ENCODE results near the gene PPP1R15B. TPM values are rescaled to one million over a fixed set of nuclear protein-coding genes. Genes with fewer than 3 reads are reported as not detected.

Gene PPP1R15B
- 53.3 and 56.1 TPM in 2 replicates for total RNA-seq

DNA sequence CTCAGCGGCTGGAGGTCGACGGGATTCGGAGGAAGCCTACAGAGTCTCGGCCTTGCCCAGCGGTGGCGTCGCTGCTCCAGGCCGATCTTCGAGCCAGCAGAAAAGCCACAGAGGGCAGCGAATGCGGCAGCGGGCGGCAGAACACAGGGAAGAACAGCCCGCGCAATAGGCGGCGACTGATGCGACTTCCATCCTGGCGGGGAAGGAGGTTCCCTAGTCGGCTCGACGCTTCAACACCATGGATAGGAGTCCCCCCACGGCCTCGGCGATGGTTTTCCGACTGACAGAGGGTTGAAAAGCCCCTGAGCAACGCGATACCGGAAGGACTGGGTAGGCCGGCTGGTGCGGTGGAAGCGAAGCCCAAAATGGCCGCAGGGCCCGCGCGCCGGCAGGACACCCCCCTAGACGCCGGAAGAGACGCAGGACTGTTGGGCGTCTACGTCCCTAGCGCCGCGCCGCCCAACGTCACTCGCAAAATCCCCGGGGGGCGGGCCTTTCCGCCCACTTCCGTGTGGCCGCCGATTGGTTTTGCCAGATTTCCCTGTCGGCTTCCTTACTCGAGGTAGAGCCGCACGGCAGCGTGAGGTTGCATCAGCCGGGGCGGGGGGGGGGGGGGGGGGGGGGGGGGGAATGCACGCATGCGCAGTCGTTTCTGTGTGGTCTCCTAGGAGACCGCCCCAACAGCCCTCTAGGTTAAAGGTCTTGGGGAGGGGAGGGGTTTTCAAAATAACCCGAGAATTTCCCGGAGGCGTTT lies at the start of gene PPP1R15B:
Gene PPP1R15B (minus strand): TSS at position 367 of the 754 bp plus-strand sequence. CDS start 406 bp downstream, outside the sequence.

DNA sequence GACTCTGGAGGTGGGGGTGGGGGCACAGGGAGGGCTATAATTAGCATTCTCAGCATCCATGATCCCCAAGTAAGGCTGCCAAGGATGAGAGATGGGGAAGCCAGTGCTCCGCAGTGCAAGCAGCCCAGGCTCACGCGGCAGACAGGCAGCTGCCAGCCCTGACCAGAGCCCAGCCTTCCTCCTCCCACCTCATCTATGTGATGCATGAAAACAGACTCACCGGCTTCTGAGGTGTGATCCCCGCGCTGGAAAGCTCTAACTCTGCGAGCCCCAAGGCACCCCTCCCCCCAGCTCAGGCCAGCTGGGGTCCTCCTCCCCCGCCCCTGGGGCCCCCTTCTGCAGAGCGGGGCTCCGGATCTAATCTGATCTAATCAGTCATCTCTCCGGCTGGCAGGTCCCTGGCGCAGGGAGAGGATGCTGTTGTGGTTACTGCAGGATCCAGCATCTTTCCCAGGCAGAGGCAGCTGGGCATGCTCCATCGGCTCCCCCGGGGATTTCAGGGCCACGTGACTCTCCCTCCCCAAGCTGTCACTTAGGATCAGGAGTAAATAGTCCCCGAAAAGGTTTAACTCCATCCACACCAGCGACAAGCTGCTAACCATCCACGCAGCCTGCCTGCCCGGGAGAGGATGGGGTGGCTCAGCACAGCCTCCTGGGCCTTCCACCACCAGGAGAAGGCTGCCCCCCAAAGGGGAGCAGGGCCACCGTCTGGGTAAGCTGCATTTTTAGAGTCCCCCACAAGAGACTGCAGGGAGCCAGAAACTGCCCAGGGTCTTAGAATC lies 52.0 kb downstream of the PPP1R15B start, which contains the start of gene PLEKHA6:
Gene PLEKHA6 (minus strand): TSS at position 456 of the 782 bp plus-strand sequence. CDS start 86,202 bp downstream, outside the sequence.

Other genes starting within 250 kb of the PPP1R15B start
- under 0.01 TPM in 1 of 2 replicates, not detected in the other for gene REN, start 245.5 kb downstream of the PPP1R15B start, total RNA-seq
- gene KISS1, start 215.3 kb downstream of the PPP1R15B start, total RNA-seq = not detected in 2 replicates
- gene GOLT1A, start 197.8 kb downstream of the PPP1R15B start, total RNA-seq = 0.71 and 3.4 TPM in 2 replicates
- gene PLEKHA6, start 51.9 kb downstream of the PPP1R15B start, total RNA-seq = 2.2 and 2.4 TPM in 2 replicates
- gene PIK3C2B, start 83.0 kb upstream of the PPP1R15B start, total RNA-seq = 3.4 and 11.0 TPM in 2 replicates
- gene MDM4, start 104.6 kb upstream of the PPP1R15B start, total RNA-seq = 29.0 and 42.6 TPM in 2 replicates

All from nasal cavity respiratory epithelium epithelial cell of viscerocranial mucosa (primary cell).